T-helper 1 cell treated with Interleukin-12 subunit alpha and Interleukin-12 subunit beta and Interleukin-4 antibody, amounts not matched to agents 30 ng/mL and 1 ng/mL, for 36 hours (primary cell): ENCODE data around the gene TEX26. TPM values are rescaled to one million over a fixed set of nuclear protein-coding genes. Genes with fewer than 3 reads are reported as not detected.
"Not testable (repeated sequence)": the region's sequence is repeated elsewhere in the genome, so short reads cannot be mapped to it uniquely, and the experiment has no call there.

Experiments used
- intact Hi-C: fragments of 100-400 bp; cut with micrococcal nuclease; formaldehyde crosslinking; loops from one replicate; pipeline ENCODE4 v1.15.1; 2024
- total RNA-seq: library from RNA; stranded (reverse); gene quantifications from 2 replicates; pipeline ENCODE4 v1.2.3, GENCODE V29; 2022

TEX26 gene
- total RNA-seq, 1 donor from 2014 or later: not detected

DNA sequence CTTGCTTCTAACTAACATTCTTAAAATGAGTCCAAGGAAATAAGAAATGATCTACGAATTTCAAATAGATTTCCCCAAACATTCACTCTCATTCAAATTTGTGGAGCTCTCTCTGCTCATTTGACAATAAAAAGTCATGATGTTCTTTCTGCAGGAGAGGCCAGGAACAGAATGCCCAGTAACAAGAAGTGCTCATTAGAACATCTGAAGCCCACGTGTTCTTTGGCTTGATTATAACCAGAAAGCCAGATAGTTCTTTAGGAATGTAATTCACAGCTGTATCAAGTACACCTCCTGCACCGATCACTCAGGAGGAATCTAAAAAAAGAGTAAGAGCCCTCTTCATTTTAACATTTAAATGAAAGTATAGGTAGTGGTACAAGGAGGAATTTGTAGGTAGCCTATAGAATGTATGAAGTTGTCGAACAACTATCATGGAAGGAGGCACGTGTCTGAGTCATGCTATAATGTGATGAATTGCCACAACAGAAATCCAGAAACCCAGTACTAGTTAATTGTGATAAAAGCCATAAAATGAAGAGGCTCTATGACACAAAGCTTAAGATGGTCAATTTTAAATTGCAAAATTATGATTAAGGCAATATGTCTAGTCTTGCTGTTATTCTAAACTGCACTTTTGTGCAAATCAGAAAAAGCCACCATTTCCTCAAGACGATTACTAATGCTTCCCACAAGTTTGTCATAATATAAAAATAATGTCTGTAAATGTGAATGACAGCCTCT, 13.6 kb upstream of the TEX26 start:
- intact Hi-C loops: no loop called here

GRCh38 chr13:30920162-30920909, 12.1 kb upstream of the TEX26 start:
- intact Hi-C loops: no loop called here

GRCh38 chr13:30923418-30923817, 9.0 kb upstream of the TEX26 start:
- intact Hi-C loops: no loop called here

DNA sequence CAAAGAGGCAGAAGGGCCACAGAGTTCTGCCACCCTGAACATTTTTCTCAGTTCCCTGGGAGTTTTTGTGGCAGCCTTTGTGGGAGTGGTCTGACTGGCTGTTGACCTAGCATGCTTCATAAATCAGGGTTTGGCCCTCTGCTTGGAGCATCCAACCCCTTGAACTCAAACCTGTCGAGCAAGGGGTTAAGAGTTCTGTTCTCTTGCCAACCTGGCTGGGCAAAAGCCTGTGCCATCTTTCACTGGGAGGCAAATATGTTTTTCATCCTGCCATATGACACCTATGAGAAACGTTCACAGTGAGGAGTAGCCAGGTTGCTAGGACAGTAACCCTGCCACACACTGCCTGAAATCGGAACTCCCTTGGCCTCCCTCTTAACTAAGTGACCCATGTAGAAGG, 7.7 kb upstream of the TEX26 start:
- intact Hi-C loops: no loop called here

DNA sequence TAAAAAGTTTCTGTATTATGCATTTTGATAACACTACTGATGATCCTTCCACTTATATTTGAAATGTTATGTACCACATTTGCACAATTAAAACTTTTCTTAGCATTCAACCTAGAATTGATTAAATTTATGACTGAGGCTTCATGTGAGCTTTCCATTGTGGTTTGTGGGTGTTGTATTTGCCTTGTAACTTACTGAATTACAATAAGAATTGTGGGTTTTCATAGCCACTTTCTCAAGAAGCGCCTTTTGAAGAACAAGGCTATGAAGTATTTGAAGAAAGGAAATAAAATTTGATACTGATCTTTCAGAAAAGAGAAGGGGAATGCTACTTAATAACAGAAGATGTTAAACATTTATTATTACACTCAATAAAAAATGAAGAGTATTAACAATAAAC, 7.0 kb upstream of the TEX26 start:
- intact Hi-C loops: no loop called here

DNA sequence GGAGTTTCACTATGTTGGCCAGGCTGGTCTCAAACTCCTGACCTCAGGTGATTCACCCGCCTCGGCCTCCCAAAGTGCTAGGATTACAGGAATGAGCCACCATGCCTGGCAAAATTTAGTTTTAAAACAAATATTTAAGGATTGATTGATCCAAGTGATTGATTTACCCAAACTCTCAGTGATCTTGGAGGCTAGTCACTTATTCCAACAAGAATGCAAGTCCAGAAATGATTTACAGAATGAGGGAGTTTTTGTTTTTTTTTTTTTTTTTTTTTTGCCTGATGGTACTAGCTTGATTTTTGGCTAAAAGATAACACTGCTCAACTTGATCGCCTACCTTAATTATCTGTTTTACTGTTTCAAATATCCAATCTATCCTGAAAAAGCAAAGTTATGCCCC, 5.7 kb upstream of the TEX26 start:
- intact Hi-C loops: no loop called here

- intact Hi-C loops: not testable (repeated sequence)
Observed at GRCh38 chr13:30927188-30927587, 5.3 kb upstream of the TEX26 start.

DNA sequence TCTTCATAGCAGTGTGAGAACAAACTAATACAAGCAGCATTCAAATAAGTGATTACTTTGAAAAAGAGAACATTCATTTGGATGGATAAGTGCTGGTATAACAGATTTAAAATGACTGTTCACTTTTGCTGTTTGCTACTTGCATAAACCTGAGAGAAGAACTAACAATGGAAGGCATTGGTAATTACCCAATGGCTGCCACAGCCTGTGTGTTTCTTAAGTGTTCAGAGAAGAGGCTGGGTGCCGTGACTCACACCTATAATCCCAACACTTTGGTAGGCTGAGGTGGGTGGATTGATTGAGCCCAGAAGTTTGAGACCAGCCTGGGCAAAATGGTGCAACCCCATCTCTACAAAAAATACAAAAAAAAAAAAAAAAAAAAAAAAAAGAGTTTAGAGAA, 4.9 kb upstream of the TEX26 start:
- intact Hi-C loops: no loop called here

GRCh38 chr13:30928978-30929377, 3.5 kb upstream of the TEX26 start:
- intact Hi-C loops: no loop called here

DNA sequence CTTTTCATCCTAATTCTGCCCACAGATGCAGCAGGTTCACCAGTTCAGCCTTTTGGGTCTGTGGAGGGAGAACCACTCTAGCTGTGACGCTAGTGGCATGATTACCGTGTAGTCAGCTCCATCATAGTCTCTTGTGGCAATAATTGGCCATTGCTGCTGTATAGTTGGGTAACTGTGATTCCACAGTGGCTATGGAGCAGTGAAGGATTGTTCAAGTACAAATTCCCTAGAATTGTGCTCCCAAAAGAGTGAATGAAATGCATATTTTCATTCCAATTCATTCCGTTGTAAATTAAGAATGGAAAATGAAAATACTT, 856 bp downstream of the TEX26 start:
- intact Hi-C loops: no loop called here

DNA sequence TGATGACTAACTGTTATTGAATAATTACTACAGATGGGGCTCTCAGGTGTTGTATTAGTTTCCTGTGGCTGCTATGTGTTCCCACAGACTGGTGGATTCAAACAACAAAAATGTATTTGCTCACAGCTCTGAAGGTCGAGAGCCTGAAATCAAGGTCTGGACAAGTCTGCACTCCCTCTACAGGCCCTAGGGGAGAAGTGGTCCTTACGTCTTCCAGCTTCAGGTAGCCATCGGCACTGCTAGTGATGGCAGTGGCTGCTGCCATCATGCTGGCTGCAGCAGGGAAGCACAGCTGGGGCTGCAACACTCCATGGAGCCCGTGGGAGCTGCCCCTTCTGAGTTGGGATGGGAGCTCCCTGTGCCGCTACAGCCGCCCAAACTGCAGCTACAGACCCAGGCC, 1.9 kb downstream of the TEX26 start:
- intact Hi-C loops: no loop called here

DNA sequence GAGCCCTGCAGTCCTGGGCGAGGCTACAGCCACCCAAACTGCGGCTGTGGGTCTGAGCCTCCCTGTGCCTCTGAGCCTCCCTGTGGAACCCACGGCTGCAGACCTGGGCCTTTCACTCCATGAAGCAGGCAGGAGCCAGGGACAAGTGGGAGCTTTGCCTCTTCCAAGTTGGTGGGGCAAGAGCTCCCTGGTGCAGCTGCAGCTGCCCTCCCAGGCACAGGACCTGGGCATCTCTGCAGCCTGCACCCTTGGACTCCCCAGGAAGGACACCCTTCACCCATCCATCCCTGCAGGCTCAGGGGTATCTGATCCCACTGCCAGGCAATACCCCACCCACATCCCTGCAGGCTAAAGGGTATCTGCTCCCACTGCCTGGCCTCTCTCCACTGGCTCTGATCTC, 2.3 kb downstream of the TEX26 start:
- intact Hi-C loops: no loop called here

GRCh38 chr13:30936971-30937370, 4.5 kb downstream of the TEX26 start:
- intact Hi-C loops: no loop called here

DNA sequence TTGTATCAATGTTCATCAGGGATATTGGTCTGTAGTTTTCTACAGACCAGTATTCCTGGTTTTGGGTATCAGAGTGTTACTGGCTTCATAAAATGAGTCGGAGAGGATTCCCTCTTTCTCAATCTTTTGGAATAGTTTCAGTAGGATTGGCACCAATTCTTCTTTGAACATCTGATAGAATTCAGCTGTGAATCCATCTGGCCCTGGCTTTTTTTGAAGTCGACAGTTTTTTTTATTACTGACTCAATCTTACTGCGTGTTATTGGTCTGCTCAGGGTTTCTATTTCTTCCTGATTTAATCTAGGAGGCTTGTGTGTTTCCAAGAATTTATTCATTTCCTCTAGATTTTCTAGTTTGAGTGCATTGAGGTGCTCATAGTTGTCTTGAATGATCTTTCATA, 11.4 kb downstream of the TEX26 start:
- intact Hi-C loops: no loop called here

DNA sequence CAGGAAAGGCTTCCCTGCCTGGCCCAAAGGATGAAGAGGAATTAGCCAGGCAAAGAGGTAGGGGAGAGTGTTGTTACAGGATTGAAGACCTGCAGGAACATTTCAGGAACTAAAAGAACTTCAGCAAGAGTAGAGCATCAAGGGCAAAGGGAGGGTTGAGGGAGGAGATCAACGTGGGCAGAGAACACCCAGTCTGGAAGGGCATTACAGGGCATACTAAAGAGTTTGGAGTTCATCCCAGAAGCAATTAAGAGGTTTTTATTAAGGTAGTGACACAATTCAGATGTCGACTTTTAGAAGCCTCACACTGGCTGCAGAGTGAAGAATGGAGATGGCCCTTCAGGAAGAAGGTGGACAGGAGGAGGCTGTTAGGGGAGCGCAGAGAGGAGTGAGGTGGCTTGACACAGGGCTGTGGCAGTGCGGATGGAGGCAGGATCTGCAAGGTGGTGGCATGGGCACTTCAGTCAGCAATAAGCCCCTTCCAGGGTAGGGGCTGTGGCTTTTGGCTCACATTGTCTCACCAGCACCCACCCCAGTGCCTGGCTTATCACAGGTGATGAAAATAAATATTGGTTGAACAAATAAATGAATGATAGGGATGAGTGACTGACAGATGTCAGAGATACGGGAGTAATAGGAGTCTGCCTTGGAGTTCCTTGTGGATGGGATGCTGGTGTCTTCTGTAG, 24.9 kb downstream of the TEX26 start:
- intact Hi-C loops: no loop called here

DNA sequence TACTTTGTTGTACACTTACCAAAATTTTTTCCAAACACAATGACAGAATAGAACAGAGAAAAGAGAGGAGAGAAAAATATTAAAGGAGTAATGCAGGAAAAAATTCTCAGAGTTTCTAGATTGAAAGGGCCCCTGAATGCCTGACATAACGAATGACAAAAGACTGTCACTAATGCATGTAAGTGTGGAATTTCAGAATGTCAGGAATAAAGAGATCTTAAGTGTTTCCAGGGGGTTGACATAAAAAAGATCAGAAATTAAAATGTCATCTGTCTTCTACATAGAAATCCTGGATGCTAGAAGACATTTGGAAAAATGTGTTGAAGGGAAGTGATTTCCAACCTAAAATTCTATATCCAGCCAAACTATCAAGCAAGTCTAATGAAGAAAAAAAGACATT, 27.2 kb downstream of the TEX26 start:
- intact Hi-C loops: no loop called here

DNA sequence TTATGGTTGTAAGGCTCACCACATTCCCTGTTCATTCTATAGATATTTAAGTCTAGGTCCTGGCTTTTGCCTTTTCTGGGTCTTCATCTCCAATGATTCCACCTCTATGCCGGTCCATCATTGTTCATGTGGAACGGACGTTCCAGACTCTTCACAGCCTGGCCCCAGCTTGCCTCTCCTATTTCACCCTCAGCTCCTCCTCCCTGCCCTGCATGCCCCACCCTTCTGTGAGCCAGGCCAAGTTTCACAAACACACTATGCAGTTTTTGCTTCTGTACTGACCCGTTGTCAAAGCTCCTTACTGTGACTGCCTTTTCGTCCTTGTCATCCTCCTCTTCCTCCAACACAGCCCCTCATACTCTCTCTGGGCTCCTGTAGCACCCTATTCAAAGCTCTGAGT, 31.3 kb downstream of the TEX26 start:
- intact Hi-C loops: no loop called here

DNA sequence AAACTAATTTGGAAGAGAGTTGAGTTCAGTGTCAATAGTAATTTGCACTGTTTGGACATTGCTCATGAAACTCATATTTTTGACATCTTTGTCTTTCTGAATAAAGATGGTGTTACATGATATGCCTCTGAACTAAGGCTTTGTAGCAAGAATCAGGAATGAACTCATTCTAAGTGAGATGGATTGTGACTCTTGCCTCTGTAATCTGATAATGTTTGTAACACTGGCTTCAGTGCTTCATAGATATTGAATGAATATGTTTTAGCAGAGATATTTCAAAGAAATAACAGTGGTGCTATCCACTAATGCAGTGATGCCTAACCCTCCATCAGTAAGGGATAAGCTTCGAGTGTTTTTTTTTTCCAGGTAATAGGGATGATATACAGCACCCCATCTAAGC, 32.9 kb downstream of the TEX26 start:
- intact Hi-C loops: no loop called here

GRCh38 chr13:30966101-30966500, 33.6 kb downstream of the TEX26 start:
- intact Hi-C loops: no loop called here

GRCh38 chr13:30968846-30969245, 36.4 kb downstream of the TEX26 start:
- intact Hi-C loops: no loop called here

- intact Hi-C loops: loop anchor here (10.0 kb wide), 1 partner anchor 163 kb away; no protein-coding TSS in a partner anchor
Observed at GRCh38 chr13:30971575-30971974, 39.1 kb downstream of the TEX26 start.

DNA sequence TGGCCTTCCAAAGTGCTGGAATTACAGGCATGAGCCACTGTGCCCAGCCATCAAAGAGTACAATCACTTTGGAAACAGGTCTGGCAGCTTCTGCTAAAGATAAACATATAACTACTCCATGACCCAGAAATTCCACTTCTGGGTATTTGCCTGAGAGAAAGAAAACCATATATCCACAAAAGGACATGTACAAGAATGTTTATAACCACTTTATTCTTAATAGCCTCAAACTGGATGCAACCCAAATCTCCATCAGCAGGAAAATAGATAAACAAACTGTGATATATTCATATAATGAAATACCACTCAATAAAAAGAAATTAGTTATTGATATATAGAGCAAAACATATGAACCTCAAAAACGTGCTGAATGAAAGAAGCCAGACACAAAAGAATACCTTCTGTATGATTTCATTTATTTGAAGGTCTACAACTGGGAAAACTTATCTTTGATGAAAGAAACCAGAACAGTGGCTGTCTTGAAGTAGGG, 40.5 kb downstream of the TEX26 start:
- intact Hi-C loops: loop anchor here (10.0 kb wide), 1 partner anchor 162 kb away; no protein-coding TSS in a partner anchor
